Stomach (tissue), 9 donors: ENCODE measurements around the gene PSMB11. TPM values are rescaled to one million over a fixed set of nuclear protein-coding genes. Genes with fewer than 3 reads are reported as not detected.

Experiments used
- DNase-seq, 2 donors: peaks; one replicate each; pipeline versions ENCODE4 v3.0.0 to v3.0.0-alpha.2; 2013 to 2019
- H3K27ac ChIP-seq, 5 donors: fragments of 200-600 bp in 4 of 5; sonication (generic) in 4 of 5; one replicate each; pipeline ENCODE4 v1.5.1; 2013 to 2019; ENCODE audit warnings: mild to moderate bottlenecking in 1 of 5, moderate library complexity in 1 of 5
- H3K27me3 ChIP-seq, 3 donors: fragments of 200-600 bp; sonication (generic); one replicate each; pipeline ENCODE4 v1.5.1; 2017 to 2019; ENCODE audit warnings: mixed run types in 1 of 3
- H3K36me3 ChIP-seq, 4 donors: fragments of 200-600 bp; sonication (generic); 1 replicate in 3 of 4; 2 replicates in 1 of 4; pipeline ENCODE4 v1.5.1; 2016 to 2019
- H3K4me1 ChIP-seq, 4 donors: fragments of 200-600 bp; sonication (generic); one replicate each; pipeline ENCODE4 v1.5.1; 2016 to 2019
- H3K4me3 ChIP-seq, 4 donors: fragments of 200-600 bp; sonication (generic) in 3 of 4; one replicate each; pipeline ENCODE4 v1.5.1; 2016 to 2019; ENCODE audit warnings: mild to moderate bottlenecking in 1 of 4
- H3K9me3 ChIP-seq, 4 donors: fragments of 200-600 bp; sonication (generic); one replicate each; pipeline ENCODE4 v1.5.1; 2016 to 2019
- CTCF ChIP-seq, 7 experiments: fragments of 450-650 bp in 4 of 7; fragments of 200-600 bp in 3 of 7; sonication (generic) in 3 of 7; IDR thresholded peaks; one replicate each; pipeline ENCODE4 v1.5.1; 2016 to 2019; ENCODE audit warnings: antibody characterized with exemption in 7 of 7, control low read depth in 2 of 7, mild to moderate bottlenecking in 1 of 7
- EP300 ChIP-seq: sonication (generic); formaldehyde crosslinking; IDR thresholded peaks from one replicate; pipeline ENCODE4 v1.6.1; 2017; ENCODE audit warnings: antibody characterized with exemption
- POLR2A ChIP-seq, 4 donors: fragments of 450-650 bp; IDR thresholded peaks; one replicate each; pipeline ENCODE4 v1.6.1; 2016; ENCODE audit warnings: antibody characterized with exemption in 4 of 4, control low read depth in 2 of 4, mild to moderate bottlenecking in 1 of 4, moderate library complexity in 1 of 4
- POLR2AphosphoS5 ChIP-seq, 3 donors: sonication (generic); formaldehyde crosslinking; IDR thresholded peaks; one replicate each; pipeline ENCODE4 v1.6.1; 2016; ENCODE audit warnings: antibody characterized with exemption in 3 of 3
- WGBS, 5 donors: extraction: QIAGEN DNeasy Blood & Tissue Kit in 3 of 5; methylation state at CpG; one replicate each; pipeline versions ENCODE4 v1.1.5 to v1.1.7; 2013 to 2018; 5-methylcytosine and 5-hydroxymethylcytosine counted together
- intact Hi-C: fragments of 100-400 bp; cut with DNase I; formaldehyde crosslinking; loops from one replicate; pipeline ENCODE4 v1.15.1; 2023; ENCODE audit warnings: low total_unique reads
- polyA plus RNA-seq, 3 donors: library from polyadenylated mRNA; stranded (reverse); fragments of 200-250 nt; gene quantifications; one replicate each; pipeline ENCODE4 v1.2.3, GENCODE V29; 2013
- total RNA-seq, 5 donors: library from RNA; depleted of rRNA; stranded (reverse); fragments of >200 nt; gene quantifications; one replicate each; pipeline versions ENCODE4 v1.1.0 to v1.2.3, GENCODE V29; 2014 to 2016
- donor health status: healthy with polysubstance abuse.
- donor health status: Bipolar disorder and iron deficiency.
- donor health status: healthy.

PSMB11 gene
- total and polyA plus RNA-seq, 8 donors = not detected

DNA sequence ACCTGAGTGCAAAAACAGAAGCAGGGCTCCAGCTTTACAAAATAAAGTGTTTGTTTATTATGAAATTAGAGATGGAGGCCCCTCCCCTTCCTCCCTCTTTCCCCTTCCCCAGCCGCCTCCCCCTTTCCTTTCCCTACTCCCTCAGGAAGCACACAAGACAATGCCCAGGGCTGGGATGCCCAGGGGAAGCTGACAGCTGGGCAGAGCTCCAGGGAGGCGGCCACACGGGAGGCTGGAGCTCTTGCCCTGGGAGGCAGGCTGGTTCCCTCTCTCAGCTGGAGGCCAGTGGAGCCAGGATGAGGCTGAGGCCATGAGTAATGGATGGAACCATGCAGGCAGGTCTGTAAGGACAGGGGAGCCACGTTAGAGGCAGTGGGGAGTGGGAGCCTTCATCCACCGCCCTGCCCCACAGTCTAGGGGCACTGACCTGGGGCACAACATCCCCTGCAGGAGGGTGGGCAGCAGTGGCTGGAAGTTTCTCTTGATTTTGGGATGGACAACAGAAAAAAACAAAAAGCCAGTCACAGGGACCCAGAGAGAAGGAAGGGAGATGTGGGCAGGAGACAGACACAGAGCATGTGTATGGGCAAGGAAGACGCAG is 5.1 kb downstream of the PSMB11 start:
- Histone ChIP-seq H3K27me3 (peaks cover 0 to 12% (median 0%) of the 10 kb centered on the region in 3 donors), H3K4me1 (peaks cover 0 to 18% (median 8%) of the 10 kb centered on the region in 4 donors), H3K4me3 (no peak overlapping the region), H3K27ac (peak overlapping the region in 1 of 5 donors; percentile 7), H3K9me3 (no peaks in the 10 kb centered on the region), H3K36me3 (no peaks in the 10 kb centered on the region)
- WGBS, 5 donors = 67 to 83% (median 71%) methylated on average over 6 of the region's 6 CpGs
- TF ChIP-seq POLR2AphosphoS5 (IDR thresholded peaks at IDR 0.05) (no peak), POLR2A (IDR thresholded peaks at IDR 0.05) (no peak), EP300 (no peak), CTCF (IDR thresholded peaks at IDR 0.05) (no peak)
- peak in 1 of 2 donors; percentile 30 for DNase-seq
- intact Hi-C loops = no loop called here

GRCh38 chr14:23047751-23048693 is 6.0 kb downstream of the PSMB11 start:
- H3K27ac ChIP-seq = peak overlapping the region in 1 of 5 donors; percentile 7
- no peak overlapping the region for H3K4me3 ChIP-seq
- intact Hi-C loops = no loop called here
- peaks cover 0 to 18% (median 8%) of the 10 kb centered on the region in 4 donors for H3K4me1 ChIP-seq
- WGBS, 5 donors = 70 to 83% (median 77%) methylated on average over 47 to 85 of the region's 85 CpGs
- DNase-seq = peak in 1 of 2 donors; percentile 3
- no peaks in the 10 kb centered on the region for H3K36me3 ChIP-seq
- H3K9me3 ChIP-seq = no peaks in the 10 kb centered on the region
- peaks cover 0 to 12% (median 0%) of the 10 kb centered on the region in 3 donors for H3K27me3 ChIP-seq
- no peak for TF ChIP-seq EP300
- TF ChIP-seq POLR2A (IDR thresholded peaks at IDR 0.05) = no peak
- TF ChIP-seq POLR2AphosphoS5 (IDR thresholded peaks at IDR 0.05) = no peak
- TF ChIP-seq CTCF (IDR thresholded peaks at IDR 0.05) = no peak

GRCh38 chr14:23049011-23049410 is 7.0 kb downstream of the PSMB11 start:
- H3K27ac ChIP-seq = no peak overlapping the region
- TF ChIP-seq POLR2AphosphoS5 (IDR thresholded peaks at IDR 0.05) = no peak
- TF ChIP-seq EP300 = no peak
- TF ChIP-seq POLR2A (IDR thresholded peaks at IDR 0.05) = no peak
- no peak for TF ChIP-seq CTCF (IDR thresholded peaks at IDR 0.05)
- 96 to 100% (median 98%) methylated on average over 4 to 9 of the region's 9 CpGs for WGBS, 5 donors
- H3K4me1 ChIP-seq = peaks cover 0 to 18% (median 8%) of the 10 kb centered on the region in 4 donors
- H3K4me3 ChIP-seq = no peak overlapping the region
- intact Hi-C loops = no loop called here
- no peaks in the 10 kb centered on the region for H3K36me3 ChIP-seq
- no peak for DNase-seq
- peaks cover 0 to 12% (median 0%) of the 10 kb centered on the region in 3 donors for H3K27me3 ChIP-seq
- H3K9me3 ChIP-seq = no peaks in the 10 kb centered on the region

DNA sequence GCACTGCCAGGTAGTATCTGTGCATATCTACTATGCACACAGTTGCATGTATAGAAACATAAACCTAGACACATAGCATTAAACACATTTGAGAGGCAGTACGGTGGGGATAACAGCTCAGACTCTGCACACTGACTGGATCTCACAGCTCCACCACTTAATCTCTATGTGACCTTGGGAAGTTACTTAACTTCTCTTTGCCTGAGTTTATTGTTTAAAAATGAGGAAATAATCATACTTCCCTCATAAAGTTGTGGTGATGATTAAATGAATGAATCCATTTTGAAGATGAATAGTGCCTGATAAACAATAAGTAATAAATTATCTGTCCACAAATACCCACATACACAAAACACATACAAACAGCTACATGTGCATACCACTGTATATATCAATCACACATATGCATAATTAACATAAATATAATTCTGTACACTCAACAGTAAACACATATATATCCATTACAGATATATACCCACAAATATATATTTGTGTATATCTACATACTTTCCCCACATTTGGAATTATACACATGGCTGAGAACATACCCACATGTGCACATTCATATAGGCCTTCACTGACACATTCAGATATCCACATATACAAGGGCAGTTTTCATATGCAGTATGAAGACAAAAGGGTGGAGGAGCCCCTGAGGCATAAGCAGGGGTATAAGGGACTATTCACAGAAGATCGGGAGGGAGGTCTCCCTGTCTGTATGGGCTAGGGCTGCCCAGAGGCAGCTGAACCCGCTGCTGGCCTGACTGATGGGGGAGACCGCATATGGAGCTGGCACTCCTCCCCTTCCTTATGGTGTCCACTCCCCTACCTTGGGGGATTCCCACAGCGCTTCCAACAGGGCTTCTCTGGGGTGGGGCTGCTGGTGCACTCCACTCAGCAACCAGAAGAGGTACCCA is 9.4 kb downstream of the PSMB11 start:
- H3K36me3 ChIP-seq = no peaks in the 10 kb centered on the region
- TF ChIP-seq EP300 (no peak), POLR2AphosphoS5 (IDR thresholded peaks at IDR 0.05) (no peak), POLR2A (IDR thresholded peaks at IDR 0.05) (no peak), CTCF (IDR thresholded peaks at IDR 0.05) (no peak)
- H3K9me3 ChIP-seq = no peaks in the 10 kb centered on the region
- peaks cover 0 to 12% (median 0%) of the 10 kb centered on the region in 3 donors for H3K27me3 ChIP-seq
- no peak overlapping the region for H3K4me3 ChIP-seq
- no peak for DNase-seq
- no peak overlapping the region for H3K27ac ChIP-seq
- 78 to 84% (median 82%) methylated on average over 5 of the region's 5 CpGs for WGBS, 5 donors
- intact Hi-C loops = no loop called here
- peaks cover 3 to 10% (median 6%) of the 10 kb centered on the region in 4 donors for H3K4me1 ChIP-seq
